Occipital lobe (tissue), 3 donors: ENCODE results near the gene TP53I3. TPM values are rescaled to one million over a fixed set of nuclear protein-coding genes. Genes with fewer than 3 reads are reported as not detected.
"Not testable (repeated sequence)": the region's sequence is repeated elsewhere in the genome, so short reads cannot be mapped to it uniquely, and the experiment has no call there.

Experiments used
- DNase-seq: peaks from one replicate; lab custom pipeline; 2025; lab: John Stamatoyannopoulos, UW
- small RNA-seq: library from RNA; depleted of rRNA; stranded (forward); fragments of <200 nt; gene quantifications from one replicate; pipeline ENCODE3, GENCODE V24; 2014
- total RNA-seq: library from RNA; depleted of rRNA; stranded (reverse); fragments of >200 nt; gene quantifications from one replicate; pipeline ENCODE4 v1.2.3, GENCODE V29; 2014

TP53I3 gene
- total RNA-seq, 1 donor from 2014 or later = 11.9 TPM

- DNase-seq = no peak
These were observed 30.1 kb downstream of the TP53I3 start for GRCh38 chr2:24054366-24055010.

DNA sequence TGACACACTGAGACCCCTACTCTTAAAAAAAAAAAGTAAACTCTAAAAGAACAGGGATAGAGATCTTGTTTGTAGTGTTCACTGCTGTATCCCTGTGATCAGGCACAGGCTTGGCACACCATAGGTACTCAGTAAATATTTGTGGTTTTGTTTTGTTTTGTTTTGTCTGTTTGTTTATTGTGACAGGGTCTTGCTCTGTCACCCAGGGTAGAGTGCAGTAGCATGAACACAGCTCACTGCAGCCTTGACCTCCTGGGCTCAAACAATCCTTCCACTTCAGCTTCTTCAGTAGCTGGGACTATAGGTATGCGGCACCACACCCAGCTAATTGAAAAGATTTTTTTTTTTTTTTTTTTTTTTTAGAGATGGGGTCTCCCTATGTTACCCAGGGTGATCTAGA is 31.7 kb downstream of the TP53I3 start:
- DNase-seq = no peak

GRCh38 chr2:24051833-24052232 is 32.8 kb downstream of the TP53I3 start:
- no peak for DNase-seq

DNA sequence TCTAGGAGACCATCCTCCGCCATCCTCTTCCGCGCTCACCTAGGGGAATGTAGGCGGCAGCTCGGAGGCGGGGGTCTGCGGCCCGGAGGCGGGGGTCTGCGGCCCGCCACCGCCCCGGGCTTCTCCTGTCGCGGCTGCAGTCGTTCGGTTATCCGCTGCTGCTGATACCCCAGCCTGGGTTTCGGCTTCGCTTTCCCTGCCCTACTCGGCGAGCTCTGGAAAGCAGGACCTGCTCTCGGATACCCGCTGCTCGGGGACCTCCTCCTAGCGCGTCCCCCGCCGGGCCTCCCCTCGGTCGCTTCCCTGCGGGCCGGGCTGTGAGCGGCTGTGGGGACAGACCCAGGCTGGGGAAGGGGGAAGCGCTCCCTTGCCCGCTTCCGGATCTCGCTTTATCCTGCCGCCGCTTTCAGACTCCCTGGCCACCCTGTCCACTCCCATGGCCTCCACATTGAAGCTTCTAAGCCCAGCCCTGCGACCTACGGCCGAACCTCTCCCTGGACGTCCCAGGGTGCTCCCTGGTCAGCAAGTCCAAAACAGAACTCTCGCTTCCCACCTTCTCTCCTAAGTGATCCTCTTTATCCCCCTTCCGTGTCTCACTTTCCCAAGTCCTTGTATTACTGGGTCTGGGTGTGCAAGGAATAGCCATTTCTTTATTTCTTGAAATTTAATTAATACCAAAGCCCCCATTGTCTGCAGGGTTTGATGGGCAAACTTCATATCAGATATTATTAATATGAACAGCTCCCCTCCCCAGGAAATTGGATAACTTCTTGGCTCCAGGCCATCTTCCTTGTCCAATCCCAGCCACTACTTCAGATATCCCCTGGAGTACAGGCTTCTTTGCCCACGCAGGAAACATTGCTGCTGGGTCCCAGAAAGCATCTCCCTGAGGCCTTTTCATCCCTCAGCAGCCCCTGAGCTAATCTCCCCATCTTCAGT is 34.3 kb downstream of the TP53I3 start:
- no peak for DNase-seq

DNA sequence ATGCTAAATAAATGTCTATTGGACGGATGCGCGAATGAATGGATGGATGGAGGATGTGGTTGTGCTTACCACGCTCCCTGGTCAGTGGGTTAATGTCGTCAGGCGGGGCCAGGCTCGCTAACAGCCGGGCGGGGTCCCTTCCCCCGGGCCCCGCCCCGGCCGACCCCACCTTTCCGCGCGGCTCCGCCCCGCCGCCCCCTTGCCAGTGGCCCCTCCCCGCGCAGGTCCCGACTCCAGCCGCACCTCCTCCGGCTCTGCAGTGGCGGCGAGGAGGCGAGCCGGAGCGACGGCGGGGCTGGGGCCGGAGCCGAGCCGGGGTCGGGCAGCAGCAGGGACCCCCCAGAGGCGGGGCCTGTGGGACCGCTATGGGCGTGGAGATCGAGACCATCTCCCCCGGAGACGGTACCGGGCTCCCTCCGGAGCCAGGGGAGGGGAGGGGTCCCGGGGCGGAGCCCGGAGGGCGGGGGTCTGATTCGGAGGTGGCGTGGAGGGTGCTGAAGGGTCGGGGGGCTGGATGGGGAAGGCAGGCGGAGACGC is 35.1 kb downstream of the TP53I3 start, which contains the start of gene FKBP1B:
FKBP1B (plus strand) TSS at position 257 of the 537 bp plus-strand sequence; CDS start at position 366, 109 bp downstream.
- DNase-seq = peak; percentile 24

DNA sequence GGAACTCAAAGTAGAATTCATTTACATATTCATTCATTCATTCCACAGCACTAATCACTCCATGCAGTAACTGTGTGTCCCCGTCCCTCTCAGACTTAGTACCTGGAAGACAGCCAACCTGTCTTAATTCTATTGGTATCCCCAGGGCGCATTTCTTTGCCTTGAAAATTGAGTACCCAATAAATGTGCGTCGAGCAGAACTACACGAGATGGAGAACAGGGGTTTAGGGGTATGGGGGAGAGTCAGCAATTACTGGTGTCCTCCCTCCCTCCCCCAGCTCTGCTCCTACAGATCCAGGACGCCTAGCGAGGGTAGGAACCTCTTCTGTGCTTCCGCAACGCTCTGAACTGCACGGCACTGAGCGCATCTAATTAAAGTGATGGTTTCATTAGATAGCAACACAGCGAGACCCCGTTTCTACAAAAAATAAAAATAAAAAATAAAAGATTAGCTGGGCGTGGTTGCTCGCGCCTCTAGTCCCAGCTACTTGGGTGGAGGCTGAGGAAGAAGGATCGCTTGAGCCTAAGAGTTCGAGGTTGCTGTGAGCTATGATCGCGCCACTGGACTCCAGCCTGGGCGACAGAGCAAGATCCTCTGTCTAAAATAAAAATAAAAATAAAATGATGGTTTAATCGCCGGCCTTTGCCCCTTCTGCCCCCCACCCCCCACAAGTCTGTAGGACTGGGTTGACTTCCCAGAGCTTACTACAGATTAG is 35.7 kb downstream of the TP53I3 start:
- no peak for DNase-seq

GRCh38 chr2:24047703-24048033 is 37.0 kb downstream of the TP53I3 start:
- DNase-seq = no peak

GRCh38 chr2:24046930-24047702 is 37.5 kb downstream of the TP53I3 start, which contains the start of gene WDCP:
Gene WDCP, minus strand, starts transcription at chr2:24047391. Its CDS starts 7,897 bp downstream, at chr2:24039494.
- peak; percentile 97 for DNase-seq

GRCh38 chr2:24046599-24046929 is 38.1 kb downstream of the TP53I3 start:
- DNase-seq = no peak

- DNase-seq = no peak
These were observed 38.8 kb downstream of the TP53I3 start for GRCh38 chr2:24045511-24046508.

GRCh38 chr2:24043133-24043532 is 41.5 kb downstream of the TP53I3 start:
- not testable (repeated sequence) for DNase-seq

DNA sequence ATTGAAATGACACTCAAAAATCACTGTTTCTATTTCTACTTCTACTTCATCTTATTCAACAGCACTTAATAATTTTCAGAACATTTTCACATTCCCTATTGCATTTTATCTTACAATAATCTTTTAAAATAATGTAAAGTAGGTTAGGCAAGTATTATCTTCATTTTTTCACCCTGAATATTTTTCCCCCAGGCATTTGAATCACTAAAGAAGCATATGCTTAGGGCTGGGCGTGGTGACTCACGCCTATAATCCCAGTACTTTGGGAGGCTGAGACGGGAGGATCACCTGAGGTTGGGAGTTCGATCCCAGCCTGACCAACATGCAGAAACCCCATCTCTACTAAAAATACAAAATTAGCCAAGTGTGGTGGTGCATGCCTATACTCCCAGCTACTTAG is 44.1 kb downstream of the TP53I3 start:
- no peak for DNase-seq

DNA sequence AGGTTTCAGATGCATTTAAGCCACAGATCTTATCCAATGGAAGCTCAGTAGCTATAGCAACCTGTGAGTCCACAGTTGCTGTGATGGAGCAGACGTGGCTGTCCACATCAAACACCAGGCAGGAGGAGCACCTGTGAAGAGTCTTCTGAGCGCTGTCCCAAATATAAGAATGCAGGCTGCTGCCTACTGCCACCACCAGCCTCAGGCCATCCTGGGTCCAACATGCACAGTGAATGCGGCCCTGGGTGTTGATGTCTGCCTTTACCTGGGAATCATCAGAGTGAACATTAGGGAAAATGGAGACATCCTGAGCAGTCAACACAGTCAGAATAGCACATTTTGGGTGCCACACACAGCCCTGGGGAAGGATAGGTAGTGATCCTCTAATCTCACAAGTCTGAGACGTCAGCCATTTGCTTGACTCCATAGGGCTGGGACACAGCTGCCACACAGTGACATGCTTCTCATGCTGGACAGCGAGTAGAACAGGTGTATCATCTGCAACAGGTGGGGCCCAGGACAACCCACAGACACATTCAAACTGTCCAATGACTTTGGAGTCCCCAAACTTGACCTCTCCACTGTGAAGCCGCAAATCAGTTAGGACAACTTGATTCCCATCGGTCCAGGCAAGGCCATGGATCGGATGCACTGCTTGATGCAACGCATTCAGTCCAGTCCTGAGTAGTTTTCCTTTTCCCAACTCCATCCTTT is 45.7 kb downstream of the TP53I3 start:
- no peak for DNase-seq

Small RNA genes lying within 50 kb of the gene (small RNA-seq; reads per million reads assigned to genes)
- not detected for gene RNU6-370P

Other genes starting within 250 kb of the TP53I3 start
- 68.5 TPM for gene ATAD2B, start 157.7 kb downstream of the TP53I3 start, total RNA-seq
- gene UBXN2A, start 144.4 kb downstream of the TP53I3 start, total RNA-seq = 53.5 TPM
- not detected for gene MFSD2B, start 74.7 kb downstream of the TP53I3 start, total RNA-seq
- 23.7 TPM for gene WDCP, start 37.4 kb downstream of the TP53I3 start, total RNA-seq
- 60.0 TPM for gene FKBP1B, start 35.1 kb downstream of the TP53I3 start, total RNA-seq
- 124 TPM for gene SF3B6, start 8.5 kb downstream of the TP53I3 start, total RNA-seq
- gene PFN4, start 38.5 kb upstream of the TP53I3 start, total RNA-seq = 0.47 TPM
- 109 TPM for gene FAM228B, start 38.6 kb upstream of the TP53I3 start, total RNA-seq
- 3.9 TPM for gene FAM228A, start 90.2 kb upstream of the TP53I3 start, total RNA-seq